Sciatic nerve (tissue), 2 donors: ENCODE results near the gene RTN4IP1. TPM values are rescaled to one million over a fixed set of nuclear protein-coding genes. Genes with fewer than 3 reads are reported as not detected.
"Not testable (repeated sequence)": the region's sequence is repeated elsewhere in the genome, so short reads cannot be mapped to it uniquely, and the experiment has no call there.

Experiments
- ATAC-seq: fragments of 200-7000 bp; cut with Tn5 transposase; one replicate; pipeline ENCODE4 v1.9.1; 2020; ENCODE audit warnings: mild to moderate bottlenecking, moderate library complexity
- DNase-seq: peaks from one replicate; pipeline ENCODE4 v3.0.0-alpha.2; 2020; ENCODE audit warnings: low spot score
- intact Hi-C: fragments of 100-400 bp; cut with DNase I; formaldehyde crosslinking; loops from one replicate; pipeline ENCODE4 v1.14.2; 2022
- total RNA-seq: library from RNA; stranded (reverse); fragmentation: NEBNext Ultra II Directional; extraction: Animal tissue kit (Norgen Biotek cat#: 25700); gene quantifications from one replicate; pipeline ENCODE4 v1.2.1, GENCODE V29; 2021
- donor health status: DM: no; HTN: no; CAD: no.
- donor health status: DM: no; HTN: no; CAD: no.

RTN4IP1 gene
- total RNA-seq, 1 donor from 2014 or later: 5.5 TPM

GRCh38 chr6:106556368-106556960 lies 72.8 kb downstream of the RTN4IP1 start:
- ATAC-seq (no peak), DNase-seq (no peak)
- intact Hi-C loops: no loop called here

GRCh38 chr6:106555767-106556166 lies 73.5 kb downstream of the RTN4IP1 start:
- ATAC-seq (no peak), DNase-seq (no peak)

GRCh38 chr6:106553440-106553839 lies 75.9 kb downstream of the RTN4IP1 start:
- no peak for DNase-seq
- intact Hi-C loops: no loop called here
- ATAC-seq: no peak

More at GRCh38 chr6:106555767-106556166, 73.5 kb downstream of the RTN4IP1 start:
- intact Hi-C loops: no loop called here

- ATAC-seq: no peak
- no peak for DNase-seq
- intact Hi-C loops: no loop called here
These were observed 78.1 kb downstream of the RTN4IP1 start for GRCh38 chr6:106551155-106551554.

- intact Hi-C loops: no loop called here
- no peak for DNase-seq
- no peak for ATAC-seq
These were observed 79.8 kb downstream of the RTN4IP1 start for GRCh38 chr6:106549521-106549920.

GRCh38 chr6:106548926-106549455 lies 80.3 kb downstream of the RTN4IP1 start:
- ATAC-seq, DNase-seq, intact Hi-C loops: not testable (repeated sequence)

- DNase-seq: no peak
- intact Hi-C loops: no loop called here
- no peak for ATAC-seq
These were observed 81.5 kb downstream of the RTN4IP1 start for GRCh38 chr6:106547601-106548453.

GRCh38 chr6:106546691-106547414 lies 82.4 kb downstream of the RTN4IP1 start:
- DNase-seq: no peak
- intact Hi-C loops: no loop called here
- peak; percentile 55 for ATAC-seq

GRCh38 chr6:106546261-106546690 lies 83.0 kb downstream of the RTN4IP1 start:
- intact Hi-C loops: no loop called here
- ATAC-seq: no peak
- no peak for DNase-seq

GRCh38 chr6:106540907-106541306 lies 88.4 kb downstream of the RTN4IP1 start:
- intact Hi-C loops: no loop called here
- DNase-seq (no peak), ATAC-seq (peak; percentile 26)

GRCh38 chr6:106540432-106540831 lies 88.9 kb downstream of the RTN4IP1 start:
- no peak for DNase-seq
- intact Hi-C loops: no loop called here
- ATAC-seq: no peak

GRCh38 chr6:106539936-106540335 lies 89.4 kb downstream of the RTN4IP1 start:
- intact Hi-C loops: no loop called here
- DNase-seq (no peak), ATAC-seq (peak; percentile 56)

- no peak for ATAC-seq
- intact Hi-C loops: no loop called here
- no peak for DNase-seq
These were observed 91.2 kb downstream of the RTN4IP1 start for GRCh38 chr6:106538145-106538544.

GRCh38 chr6:106537662-106538061 lies 91.6 kb downstream of the RTN4IP1 start:
- no peak for ATAC-seq
- intact Hi-C loops: no loop called here
- no peak for DNase-seq

- DNase-seq: no peak
- no peak for ATAC-seq
- intact Hi-C loops: no loop called here
These were observed 92.4 kb downstream of the RTN4IP1 start for GRCh38 chr6:106536851-106537250.

GRCh38 chr6:106536357-106536756 lies 92.9 kb downstream of the RTN4IP1 start:
- no peak for ATAC-seq
- intact Hi-C loops: no loop called here
- DNase-seq: no peak

GRCh38 chr6:106535012-106535411 lies 94.3 kb downstream of the RTN4IP1 start:
- DNase-seq: no peak
- intact Hi-C loops: no loop called here
- ATAC-seq: no peak

GRCh38 chr6:106534564-106534982 lies 94.7 kb downstream of the RTN4IP1 start:
- intact Hi-C loops: no loop called here

GRCh38 chr6:106534004-106534403 lies 95.3 kb downstream of the RTN4IP1 start:
- DNase-seq (no peak), ATAC-seq (no peak)
- intact Hi-C loops: no loop called here

More at GRCh38 chr6:106534564-106534982, 94.7 kb downstream of the RTN4IP1 start:
- no peak for ATAC-seq
- DNase-seq: no peak
